ENCODE measurements around the gene MISP3.
"Not testable (repeated sequence)": the region's sequence is repeated elsewhere in the genome, so short reads cannot be mapped to it uniquely, and the experiment has no call there.

MISP3 gene

GRCh38 chr19:14072535-14073260 is at the start of gene MISP3:
Gene MISP3, plus strand, starts transcription at chr19:14072786. Its CDS starts 524 bp downstream, at chr19:14073310.
- DNase-seq (ENCODE audit: low read depth in 2 of 3, low spot score in 1 of 3) = no peak

GRCh38 chr19:14023404-14024235 is 49.0 kb upstream of the MISP3 start:
- DNase-seq (ENCODE audit: low read depth in 2 of 3, low spot score in 1 of 3) = no peak

- DNase-seq (ENCODE audit: low read depth in 2 of 3, low spot score in 1 of 3) = not testable (repeated sequence)
These were observed 45.9 kb upstream of the MISP3 start for GRCh38 chr19:14026652-14027192.

GRCh38 chr19:14027856-14028450 is 44.6 kb upstream of the MISP3 start, which contains the start of gene RLN3:
Gene RLN3, plus strand, starts transcription at chr19:14028148. Its CDS starts 57 bp downstream, at chr19:14028205.
- DNase-seq (ENCODE audit: low read depth in 2 of 3, low spot score in 1 of 3) = no peak

- no peak for DNase-seq (ENCODE audit: low read depth in 2 of 3, low spot score in 1 of 3)
These were observed 43.7 kb upstream of the MISP3 start for GRCh38 chr19:14028901-14029300.

DNA sequence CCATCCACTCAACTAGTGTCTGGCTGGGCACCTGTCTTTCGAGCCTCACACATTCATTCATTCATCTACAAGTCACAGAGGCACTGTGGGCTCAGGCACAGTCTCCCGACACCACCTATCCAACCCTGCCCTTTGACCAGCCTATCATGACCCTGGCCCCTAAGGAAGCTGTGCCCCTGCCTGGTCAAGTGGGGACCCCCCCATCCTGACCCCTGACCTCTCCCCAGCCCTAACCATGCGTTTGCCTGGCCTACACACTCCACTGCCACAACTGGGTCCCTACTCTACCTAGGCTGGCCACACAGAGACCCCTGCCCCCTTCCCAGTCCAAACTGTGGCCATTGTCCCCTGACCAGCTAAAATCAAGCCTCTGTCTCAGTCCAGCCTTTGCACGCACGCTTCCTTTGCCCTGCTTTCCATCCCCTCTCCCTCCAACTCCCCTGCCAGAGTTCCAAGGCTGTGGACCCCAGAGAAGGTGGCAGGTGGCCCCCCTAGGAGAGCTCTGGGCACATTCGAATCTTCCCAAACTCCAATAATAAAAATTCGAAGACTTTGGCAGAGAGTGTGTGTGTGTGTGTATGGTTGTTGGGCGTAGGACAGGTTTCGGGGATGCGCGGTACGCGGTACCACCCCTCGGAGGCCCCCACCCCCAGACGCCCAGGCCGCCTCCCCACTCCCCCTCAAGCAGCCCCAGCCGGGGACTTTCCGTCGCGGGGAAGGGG is 41.4 kb upstream of the MISP3 start:
- DNase-seq (ENCODE audit: low read depth in 2 of 3, low spot score in 1 of 3) = no peak

DNA sequence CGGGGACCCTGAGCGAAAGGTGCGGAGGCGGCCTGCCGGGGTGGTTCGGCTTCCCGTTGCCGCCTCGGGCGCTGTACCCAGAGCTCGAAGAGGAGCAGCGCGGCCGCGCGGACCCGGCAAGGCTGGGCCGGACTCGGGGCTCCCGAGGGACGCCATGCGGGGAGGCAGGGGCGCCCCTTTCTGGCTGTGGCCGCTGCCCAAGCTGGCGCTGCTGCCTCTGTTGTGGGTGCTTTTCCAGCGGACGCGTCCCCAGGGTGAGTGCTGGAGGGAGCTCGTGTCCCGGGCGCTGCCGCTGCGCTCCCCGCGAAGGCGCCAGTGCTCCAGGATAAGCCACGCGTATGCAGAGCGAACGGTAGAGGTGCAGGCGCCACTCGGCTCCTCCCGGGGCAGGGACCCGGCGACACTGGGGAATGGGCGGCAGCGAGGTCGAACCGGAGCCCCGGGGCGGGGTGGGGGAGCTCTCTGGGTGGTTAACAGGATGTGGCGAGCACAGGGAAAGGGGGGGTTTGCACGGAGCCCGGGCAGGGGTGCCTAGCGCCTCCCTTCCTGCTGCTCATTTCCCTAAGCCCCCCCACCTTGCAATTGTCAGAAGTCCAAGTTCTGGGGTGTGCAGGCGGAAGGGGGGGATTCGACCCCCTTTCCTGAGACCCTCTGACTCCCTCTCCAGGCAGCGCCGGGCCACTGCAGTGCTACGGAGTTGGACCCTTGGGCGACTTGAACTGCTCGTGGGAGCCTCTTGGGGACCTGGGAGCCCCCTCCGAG is 40.7 kb upstream of the MISP3 start, which contains the start of gene IL27RA:
Gene IL27RA (plus strand): TSS at position 44 of the 762 bp plus-strand sequence. CDS start 111 bp downstream, at position 155.
- DNase-seq (ENCODE audit: low read depth in 2 of 3, low spot score in 1 of 3) = peak; percentile 48 to 66 (median 62)

GRCh38 chr19:14033946-14034345 is 38.6 kb upstream of the MISP3 start:
- DNase-seq (ENCODE audit: low read depth in 2 of 3, low spot score in 1 of 3) = no peak

DNA sequence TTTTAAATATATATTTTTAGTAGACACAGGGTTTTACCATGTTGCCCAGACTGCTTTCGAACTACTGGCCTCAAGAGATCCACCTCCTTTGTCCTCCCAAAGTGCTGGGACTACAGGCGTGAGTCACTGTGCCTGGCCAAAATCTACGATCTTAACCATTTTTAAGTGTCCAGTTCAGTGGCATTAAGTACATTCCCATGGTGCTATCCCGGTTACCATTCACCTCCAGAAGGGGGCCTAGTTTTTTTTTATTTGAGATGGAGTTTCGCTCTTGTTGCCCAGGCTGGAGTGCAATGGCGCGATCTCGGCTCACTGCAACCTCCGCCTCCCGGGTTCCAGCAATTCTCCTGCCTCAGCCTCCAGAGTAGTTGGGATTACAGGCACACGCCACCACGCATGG is 37.4 kb upstream of the MISP3 start:
- DNase-seq (ENCODE audit: low read depth in 2 of 3, low spot score in 1 of 3) = not testable (repeated sequence)

GRCh38 chr19:14035706-14036105 is 36.9 kb upstream of the MISP3 start:
- no peak for DNase-seq (ENCODE audit: low read depth in 2 of 3, low spot score in 1 of 3)

DNA sequence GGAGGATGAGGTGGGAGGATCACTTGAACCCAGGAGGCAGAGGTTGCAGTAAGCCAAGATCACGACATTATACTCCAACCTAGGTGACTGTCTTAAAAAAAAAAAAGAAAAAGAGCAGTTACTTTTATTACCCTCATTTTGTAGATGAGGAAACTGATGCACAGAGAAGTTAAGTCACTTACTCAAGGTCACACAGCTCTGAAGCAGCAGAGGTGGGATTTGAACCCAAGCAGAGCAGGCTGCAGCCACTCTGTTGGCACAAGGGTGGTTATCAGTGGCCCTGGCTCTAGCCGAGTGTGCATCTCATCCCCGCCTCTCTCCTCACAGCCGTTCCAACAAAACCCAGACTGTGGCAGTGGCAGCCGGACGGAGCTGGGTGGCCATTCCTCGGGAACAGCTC is 33.4 kb upstream of the MISP3 start:
- DNase-seq (ENCODE audit: low read depth in 2 of 3, low spot score in 1 of 3) = no peak

GRCh38 chr19:14042659-14043608 is 29.7 kb upstream of the MISP3 start:
- DNase-seq (ENCODE audit: low read depth in 2 of 3, low spot score in 1 of 3) = not testable (repeated sequence)

DNA sequence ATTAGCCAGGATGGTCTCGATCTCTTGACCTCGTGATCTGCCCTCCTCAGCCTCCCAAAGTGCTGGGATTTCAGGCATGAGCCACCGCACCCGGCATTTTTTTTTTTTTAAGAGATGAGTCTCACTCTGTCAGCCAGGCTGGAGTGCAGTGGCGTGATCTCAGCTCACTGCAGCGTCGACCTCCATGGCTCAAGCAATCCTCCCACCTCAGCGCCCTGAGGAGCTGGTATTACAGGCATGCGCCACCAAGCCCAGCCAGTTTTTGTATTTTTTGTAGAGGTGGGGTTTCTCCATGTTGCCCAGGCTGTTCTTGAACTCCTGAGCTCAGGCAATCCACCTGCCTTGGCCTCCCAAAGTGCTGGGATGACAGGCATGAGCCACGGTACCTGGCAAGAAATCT is 24.7 kb upstream of the MISP3 start:
- DNase-seq (ENCODE audit: low read depth in 2 of 3, low spot score in 1 of 3) = not testable (repeated sequence)

GRCh38 chr19:14048443-14049153 is 24.0 kb upstream of the MISP3 start:
- DNase-seq (ENCODE audit: low read depth in 2 of 3, low spot score in 1 of 3) = peak; percentile 65 to 83 (median 66)

DNA sequence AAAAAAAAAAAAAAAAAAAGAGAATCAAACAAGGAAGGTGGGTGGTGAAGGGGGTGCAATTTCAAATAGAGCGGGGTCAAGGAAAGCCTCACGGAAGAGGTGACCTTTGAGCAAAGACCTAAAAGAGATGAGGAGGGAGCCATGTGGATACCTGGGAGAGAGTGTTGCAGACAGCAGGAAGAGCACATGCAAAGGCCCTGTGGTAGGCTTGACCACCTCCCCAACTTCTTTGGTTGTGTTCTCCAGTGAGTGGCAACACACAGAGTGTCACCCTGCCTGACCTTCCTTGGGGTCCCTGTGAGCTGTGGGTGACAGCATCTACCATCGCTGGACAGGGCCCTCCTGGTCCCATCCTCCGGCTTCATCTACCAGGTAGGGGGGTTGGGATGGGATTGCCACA is 22.1 kb upstream of the MISP3 start:
- no peak for DNase-seq (ENCODE audit: low read depth in 2 of 3, low spot score in 1 of 3)

GRCh38 chr19:14050961-14051360 is 21.6 kb upstream of the MISP3 start:
- DNase-seq (ENCODE audit: low read depth in 2 of 3, low spot score in 1 of 3) = not testable (repeated sequence)

DNA sequence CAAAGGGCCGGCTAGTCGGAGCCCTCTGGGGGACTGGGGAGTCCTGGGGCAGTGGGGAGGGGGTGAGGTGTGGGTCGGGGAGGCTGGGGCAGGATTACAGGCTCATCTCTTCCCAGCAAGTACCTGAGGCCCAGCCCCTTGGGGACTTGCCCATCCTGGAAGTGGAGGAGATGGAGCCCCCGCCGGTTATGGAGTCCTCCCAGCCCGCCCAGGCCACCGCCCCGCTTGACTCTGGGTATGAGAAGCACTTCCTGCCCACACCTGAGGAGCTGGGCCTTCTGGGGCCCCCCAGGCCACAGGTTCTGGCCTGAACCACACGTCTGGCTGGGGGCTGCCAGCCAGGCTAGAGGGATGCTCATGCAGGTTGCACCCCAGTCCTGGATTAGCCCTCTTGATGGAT is 20.6 kb upstream of the MISP3 start:
- no peak for DNase-seq (ENCODE audit: low read depth in 2 of 3, low spot score in 1 of 3)

DNA sequence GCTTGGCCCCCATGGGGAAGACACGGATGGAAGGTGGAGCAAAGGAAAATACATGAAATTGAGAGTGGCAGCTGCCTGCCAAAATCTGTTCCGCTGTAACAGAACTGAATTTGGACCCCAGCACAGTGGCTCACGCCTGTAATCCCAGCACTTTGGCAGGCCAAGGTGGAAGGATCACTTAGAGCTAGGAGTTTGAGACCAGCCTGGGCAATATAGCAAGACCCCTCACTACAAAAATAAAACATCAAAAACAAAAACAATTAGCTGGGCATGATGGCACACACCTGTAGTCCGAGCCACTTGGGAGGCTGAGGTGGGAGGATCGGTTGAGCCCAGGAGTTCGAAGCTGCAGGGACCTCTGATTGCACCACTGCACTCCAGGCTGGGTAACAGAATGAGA is 20.1 kb upstream of the MISP3 start:
- DNase-seq (ENCODE audit: low read depth in 2 of 3, low spot score in 1 of 3) = no peak
